ENCODE results near the gene CCDC146.

- TF ChIP-seq CTCF (IDR thresholded peaks at IDR 0.05; ENCODE audit: borderline replicate concordance, extremely low read depth, low read length, poor library complexity, severe bottlenecking) (no peak), EZH2 (IDR thresholded peaks at IDR 0.05; ENCODE audit: borderline replicate concordance, low read depth, low read length, severe bottlenecking) (no peak)
These were observed 143.3 kb downstream of the CCDC146 start for GRCh38 chr7:77265666-77266065.
